Eye (tissue), 1 donor: ENCODE results near the gene TRABD2A.
"Not testable (repeated sequence)": the region's sequence is repeated elsewhere in the genome, so short reads cannot be mapped to it uniquely, and the experiment has no call there.

ENCODE experiments used
- DNase-seq: peaks from one replicate; pipeline ENCODE4 v3.0.0-alpha.2; 2015

TRABD2A gene

GRCh38 chr2:84811839-84812431 lies 68.9 kb downstream of the TRABD2A start:
- DNase-seq: no peak

GRCh38 chr2:84808279-84808678 lies 72.6 kb downstream of the TRABD2A start:
- no peak for DNase-seq

GRCh38 chr2:84807063-84807485 lies 73.8 kb downstream of the TRABD2A start:
- DNase-seq: peak; percentile 65

GRCh38 chr2:84805250-84805958 lies 75.5 kb downstream of the TRABD2A start:
- no peak for DNase-seq

GRCh38 chr2:84801811-84802210 lies 79.1 kb downstream of the TRABD2A start:
- DNase-seq: no peak

- no peak for DNase-seq
These were observed 80.6 kb downstream of the TRABD2A start for GRCh38 chr2:84800194-84800805.

- no peak for DNase-seq
These were observed 81.1 kb downstream of the TRABD2A start for GRCh38 chr2:84799772-84800171.

GRCh38 chr2:84797271-84797670 lies 83.6 kb downstream of the TRABD2A start:
- no peak for DNase-seq

- no peak for DNase-seq
These were observed 84.1 kb downstream of the TRABD2A start for GRCh38 chr2:84796798-84797197.

GRCh38 chr2:84793641-84794040 lies 87.2 kb downstream of the TRABD2A start:
- no peak for DNase-seq

- DNase-seq: no peak
These were observed 87.9 kb downstream of the TRABD2A start for GRCh38 chr2:84792856-84793522.

- DNase-seq: no peak
These were observed 92.4 kb downstream of the TRABD2A start for GRCh38 chr2:84788498-84788897.

GRCh38 chr2:84788027-84788426 lies 92.9 kb downstream of the TRABD2A start:
- no peak for DNase-seq

GRCh38 chr2:84786601-84787000 lies 94.3 kb downstream of the TRABD2A start:
- DNase-seq: no peak

GRCh38 chr2:84785950-84786349 lies 94.9 kb downstream of the TRABD2A start:
- no peak for DNase-seq

- DNase-seq: no peak
These were observed 98.0 kb downstream of the TRABD2A start for GRCh38 chr2:84782717-84783442.

GRCh38 chr2:84781942-84782716 lies 98.8 kb downstream of the TRABD2A start:
- DNase-seq: peak; percentile 16

- DNase-seq: no peak
These were observed 101.1 kb downstream of the TRABD2A start for GRCh38 chr2:84779781-84780180.

GRCh38 chr2:84778911-84779690 lies 101.8 kb downstream of the TRABD2A start:
- no peak for DNase-seq

GRCh38 chr2:84776011-84776410 lies 104.9 kb downstream of the TRABD2A start:
- no peak for DNase-seq

GRCh38 chr2:84773562-84773961 lies 107.3 kb downstream of the TRABD2A start:
- not testable (repeated sequence) for DNase-seq
